HPDE6-E6E7 (cell line): Measurements from ENCODE around the gene TMCC1.
"Not testable (repeated sequence)": the region's sequence is repeated elsewhere in the genome, so short reads cannot be mapped to it uniquely, and the experiment has no call there.

Experiments
- DNase-seq: peaks from one replicate; pipeline ENCODE4 v3.0.0; 2011; ENCODE audit warnings: missing footprints; ENCODE audit errors: extremely low spot score

The TMCC1 gene

DNA sequence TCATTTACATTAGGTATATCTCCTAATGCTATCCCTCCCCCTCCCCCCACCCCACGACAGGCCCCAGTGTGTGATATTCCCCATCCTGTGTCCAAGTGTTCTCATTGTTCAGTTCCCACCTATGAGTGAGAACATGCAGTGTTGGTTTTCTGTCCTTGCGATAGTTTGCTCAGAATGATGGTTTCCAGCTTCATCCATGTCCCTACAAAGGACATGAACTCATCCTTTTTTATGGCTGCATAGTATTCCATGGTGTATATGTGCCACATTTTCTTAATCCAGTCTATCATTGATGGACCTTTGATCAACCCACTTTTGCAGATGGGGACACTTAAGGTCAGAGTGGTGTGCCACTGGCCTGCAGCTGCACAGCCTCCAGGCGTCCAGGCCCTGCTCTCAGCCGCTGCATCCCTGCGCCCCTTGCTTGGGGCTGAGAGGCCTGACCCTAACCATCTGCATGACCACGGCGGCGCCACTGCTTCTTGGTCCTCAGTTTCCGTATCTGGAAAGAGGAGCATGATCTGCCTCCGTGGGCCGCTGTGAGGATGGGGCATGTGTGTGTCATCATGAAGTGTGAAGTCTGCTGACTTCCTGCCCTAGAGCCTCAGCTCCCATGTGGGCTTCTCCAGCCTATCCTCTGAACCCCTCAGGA is 282.6 kb downstream of the TMCC1 start:
- not testable (repeated sequence) for DNase-seq

- no peak for DNase-seq
Measured at GRCh38 chr3:129610276-129610675, 283.2 kb downstream of the TMCC1 start.

DNA sequence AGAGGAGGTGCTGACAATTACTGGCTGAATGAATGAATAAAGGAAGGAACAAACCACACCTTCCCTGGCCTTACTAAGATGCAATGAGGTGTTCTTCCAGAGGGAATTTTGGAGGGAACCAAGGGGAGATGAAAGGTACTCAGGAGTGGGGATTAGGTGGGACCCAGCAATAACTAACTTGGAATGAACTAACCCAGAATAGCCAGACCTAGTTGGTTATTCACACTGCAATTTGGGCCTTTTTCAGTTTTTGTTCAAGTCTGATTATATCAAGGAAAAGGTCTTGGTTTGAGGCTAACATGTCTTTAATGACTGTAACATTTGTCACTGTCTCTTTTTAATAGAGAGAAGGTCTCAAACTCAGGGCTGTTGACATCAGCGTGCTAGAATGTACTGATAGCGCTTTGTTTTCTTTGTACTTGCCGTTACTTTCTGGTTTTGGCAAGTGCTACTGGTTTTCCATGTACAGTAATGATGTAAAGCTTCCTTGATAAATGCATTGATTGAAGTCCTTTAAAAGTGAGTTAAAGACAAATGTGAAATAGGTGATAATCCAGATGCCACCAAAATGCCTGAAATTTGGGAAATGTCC is 283.8 kb downstream of the TMCC1 start:
- no peak for DNase-seq

GRCh38 chr3:129608936-129609590 is 284.4 kb downstream of the TMCC1 start:
- DNase-seq = no peak

- DNase-seq = no peak
Measured at GRCh38 chr3:129608087-129608935, 285.2 kb downstream of the TMCC1 start.

DNA sequence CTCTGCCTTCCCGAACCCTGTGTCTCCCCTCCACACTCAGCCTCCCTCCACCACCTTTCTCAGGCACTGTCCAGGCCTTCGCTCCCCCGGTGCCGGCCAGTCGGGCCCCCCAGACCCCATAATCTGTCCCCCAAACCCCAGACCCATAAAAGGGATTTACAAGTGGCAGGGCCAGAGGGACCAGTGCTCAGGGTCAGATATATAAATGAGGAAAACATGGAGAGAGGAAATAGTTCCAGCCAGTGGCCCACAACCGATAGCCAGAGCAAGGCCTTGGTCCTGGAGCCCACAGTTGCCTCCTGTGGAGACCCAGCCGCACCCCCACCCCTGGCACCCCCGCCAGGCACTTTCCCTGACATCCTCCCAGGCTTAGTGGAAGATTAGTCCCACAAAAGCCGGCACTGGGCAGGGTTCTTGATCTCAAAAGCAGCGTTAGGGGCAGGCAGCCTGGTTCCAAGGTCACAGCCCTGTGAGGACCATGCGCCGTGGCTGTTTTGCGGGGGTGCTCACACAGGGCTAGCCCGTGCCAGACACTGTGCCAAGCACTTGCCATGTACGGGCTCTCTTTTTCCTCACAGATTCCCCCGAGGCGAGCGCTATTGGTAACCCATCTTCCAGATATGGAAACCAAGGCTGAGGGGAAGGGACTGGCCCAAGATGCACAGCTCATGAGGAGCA is 286.0 kb downstream of the TMCC1 start:
- DNase-seq = no peak

- no peak for DNase-seq
Measured at GRCh38 chr3:129606636-129607390, 286.7 kb downstream of the TMCC1 start, which contains the start of gene PLXND1. Gene PLXND1, minus strand, starts transcription at chr3:129606676. Its CDS starts 37 bp downstream, at chr3:129606639.

GRCh38 chr3:129605922-129606635 is 287.4 kb downstream of the TMCC1 start:
- no peak for DNase-seq

GRCh38 chr3:129605203-129605921 is 288.1 kb downstream of the TMCC1 start:
- DNase-seq = no peak

GRCh38 chr3:129604767-129605166 is 288.7 kb downstream of the TMCC1 start:
- no peak for DNase-seq

GRCh38 chr3:129603991-129604749 is 289.3 kb downstream of the TMCC1 start:
- DNase-seq = no peak

- DNase-seq = no peak
Measured at GRCh38 chr3:129603561-129603942, 290.0 kb downstream of the TMCC1 start.

GRCh38 chr3:129602730-129603560 is 290.6 kb downstream of the TMCC1 start:
- no peak for DNase-seq

- DNase-seq = no peak
Measured at GRCh38 chr3:129602309-129602708, 291.2 kb downstream of the TMCC1 start.

DNA sequence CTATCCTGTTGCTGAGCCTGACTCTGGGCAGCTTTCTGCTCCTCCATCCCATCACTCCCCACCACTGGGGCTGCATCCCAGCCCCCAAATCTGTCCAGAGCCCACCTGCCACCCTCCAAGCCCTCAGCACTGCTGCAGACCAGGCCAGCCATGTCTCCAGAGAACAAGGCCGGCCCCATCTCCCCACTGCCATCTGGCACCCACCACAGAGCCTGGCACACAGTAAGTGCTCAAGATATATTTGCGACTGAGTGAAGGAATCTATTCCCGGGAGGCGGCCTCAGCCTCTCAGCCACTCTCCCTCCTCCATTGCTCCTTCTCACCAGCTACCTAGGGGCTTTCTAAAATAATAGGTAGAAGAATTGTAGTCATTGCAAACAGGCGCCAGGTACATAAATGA is 291.8 kb downstream of the TMCC1 start:
- no peak for DNase-seq

DNA sequence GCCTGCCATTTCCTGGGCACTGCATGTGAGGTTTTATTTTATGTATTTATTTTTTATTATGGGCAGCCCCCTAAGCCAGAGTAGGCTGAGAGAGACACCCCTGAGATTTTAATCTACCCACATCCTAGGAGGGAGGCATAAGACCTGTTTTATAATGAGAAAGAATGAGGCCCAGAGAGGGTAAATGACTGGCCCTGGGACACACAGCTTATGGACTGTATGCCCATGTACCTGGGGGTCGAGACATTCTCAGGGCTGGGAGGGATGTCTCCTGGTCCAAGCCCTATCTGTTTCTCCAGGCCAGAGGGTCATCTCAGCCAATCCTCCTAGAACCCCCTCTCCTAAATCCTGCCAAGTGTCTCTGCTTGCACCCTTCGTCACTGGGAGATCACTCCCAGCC is 293.2 kb downstream of the TMCC1 start:
- no peak for DNase-seq

- DNase-seq = no peak
Measured at GRCh38 chr3:129599607-129600006, 293.9 kb downstream of the TMCC1 start.

- DNase-seq = no peak
Measured at GRCh38 chr3:129599073-129599472, 294.4 kb downstream of the TMCC1 start.
